ENCODE data around the gene ENG.
"Not testable (repeated sequence)": the region's sequence is repeated elsewhere in the genome, so short reads cannot be mapped to it uniquely, and the experiment has no call there.

The ENG gene

GRCh38 chr9:127783111-127784008 is 71.1 kb downstream of the ENG start:
- TF ChIP-seq CTCF (IDR thresholded peaks at IDR 0.05; ENCODE audit: insufficient read depth, low read length, poor library complexity, severe bottlenecking): no peak
- Histone ChIP-seq H3K27me3 (replicated peaks; ENCODE audit: control insufficient read depth, insufficient read depth, low read length) (no peaks in the 10 kb centered on the region), H3K4me3 (replicated peaks; ENCODE audit: low read depth, low read length) (no peak overlapping the region), H3K36me3 (ENCODE audit: control insufficient read depth, insufficient read depth, low read length) (peaks cover 13% of the 10 kb centered on the region)
- DNase-seq (ENCODE audit: extremely low read depth, insufficient read length): peak; percentile 82

- H3K36me3 ChIP-seq (ENCODE audit: control insufficient read depth, insufficient read depth, low read length): no peaks in the 10 kb centered on the region
- no peak overlapping the region for H3K4me3 ChIP-seq (replicated peaks; ENCODE audit: low read depth, low read length)
- DNase-seq (ENCODE audit: extremely low read depth, insufficient read length): no peak
- H3K27me3 ChIP-seq (replicated peaks; ENCODE audit: control insufficient read depth, insufficient read depth, low read length): no peaks in the 10 kb centered on the region
- no peak for TF ChIP-seq CTCF (IDR thresholded peaks at IDR 0.05; ENCODE audit: insufficient read depth, low read length, poor library complexity, severe bottlenecking)
Measured at GRCh38 chr9:127781806-127782205, 72.7 kb downstream of the ENG start.

- not testable (repeated sequence) for H3K27me3 ChIP-seq (replicated peaks; ENCODE audit: control insufficient read depth, insufficient read depth, low read length); DNase-seq (ENCODE audit: extremely low read depth, insufficient read length); H3K36me3 ChIP-seq (ENCODE audit: control insufficient read depth, insufficient read depth, low read length); H3K4me3 ChIP-seq (replicated peaks; ENCODE audit: low read depth, low read length)
Measured at GRCh38 chr9:127780909-127781308, 73.5 kb downstream of the ENG start.

- H3K36me3 ChIP-seq (ENCODE audit: control insufficient read depth, insufficient read depth, low read length): no peaks in the 10 kb centered on the region
- H3K27me3 ChIP-seq (replicated peaks; ENCODE audit: control insufficient read depth, insufficient read depth, low read length): no peaks in the 10 kb centered on the region
- no peak for DNase-seq (ENCODE audit: extremely low read depth, insufficient read length)
- no peak overlapping the region for H3K4me3 ChIP-seq (replicated peaks; ENCODE audit: low read depth, low read length)
- TF ChIP-seq CTCF (IDR thresholded peaks at IDR 0.05; ENCODE audit: insufficient read depth, low read length, poor library complexity, severe bottlenecking): no peak
Measured at GRCh38 chr9:127780126-127780885, 74.2 kb downstream of the ENG start.

- Histone ChIP-seq H3K27me3 (replicated peaks; ENCODE audit: control insufficient read depth, insufficient read depth, low read length) (no peaks in the 10 kb centered on the region), H3K4me3 (replicated peaks; ENCODE audit: low read depth, low read length) (peak overlapping the region; percentile 73), H3K36me3 (ENCODE audit: control insufficient read depth, insufficient read depth, low read length) (no peaks in the 10 kb centered on the region)
- DNase-seq (ENCODE audit: extremely low read depth, insufficient read length): peak; percentile 78
- TF ChIP-seq CTCF (IDR thresholded peaks at IDR 0.05; ENCODE audit: insufficient read depth, low read length, poor library complexity, severe bottlenecking): no peak
Measured at GRCh38 chr9:127779136-127779981, 75.1 kb downstream of the ENG start.

Measured in GM06990 (cell line).